Activated CD8-positive, alpha-beta memory T cell treated with anti-CD3 and anti-CD28 coated beads for 48 hours (primary cell): ENCODE data around the gene ZNF367.

Experiments
- DNase-seq, 3 experiments: peaks; one replicate each; pipeline ENCODE4 v3.0.0-alpha.2; 2020; ENCODE audit warnings: low read depth in 2 of 3, low spot score in 2 of 3

ZNF367 gene

DNA sequence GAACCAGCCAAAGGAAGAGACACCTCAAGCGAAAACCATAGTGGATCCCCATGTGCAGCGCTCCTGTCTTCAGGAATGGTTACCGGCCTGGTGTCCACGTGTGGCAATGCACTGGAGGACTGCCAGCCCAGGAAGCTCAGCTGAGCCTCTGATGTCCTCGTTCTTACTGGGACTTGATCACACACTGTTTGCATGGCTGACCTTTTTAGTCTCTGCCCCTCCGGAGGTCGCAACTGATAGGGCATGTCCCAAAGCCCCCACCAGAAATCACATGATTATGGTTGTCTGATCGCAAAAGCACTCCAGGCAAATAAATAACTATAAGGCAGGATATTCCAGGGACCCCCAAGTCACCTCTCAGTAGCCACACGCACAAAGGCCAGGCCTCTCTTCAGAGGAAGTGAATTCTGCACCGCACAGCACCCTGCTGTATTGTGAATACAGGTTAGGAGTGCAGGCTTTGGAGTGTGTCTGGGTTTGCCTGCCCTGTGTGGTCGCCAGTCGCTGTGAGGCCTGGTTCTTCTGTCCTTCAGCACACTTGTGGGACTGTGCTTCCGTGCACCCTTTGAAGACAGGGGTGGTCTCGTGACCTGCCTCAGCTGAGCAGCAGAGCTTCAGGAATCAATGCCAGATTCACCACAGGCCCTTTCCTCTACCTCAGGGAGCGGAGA is 18.4 kb upstream of the ZNF367 start:
- DNase-seq, result no peak

DNA sequence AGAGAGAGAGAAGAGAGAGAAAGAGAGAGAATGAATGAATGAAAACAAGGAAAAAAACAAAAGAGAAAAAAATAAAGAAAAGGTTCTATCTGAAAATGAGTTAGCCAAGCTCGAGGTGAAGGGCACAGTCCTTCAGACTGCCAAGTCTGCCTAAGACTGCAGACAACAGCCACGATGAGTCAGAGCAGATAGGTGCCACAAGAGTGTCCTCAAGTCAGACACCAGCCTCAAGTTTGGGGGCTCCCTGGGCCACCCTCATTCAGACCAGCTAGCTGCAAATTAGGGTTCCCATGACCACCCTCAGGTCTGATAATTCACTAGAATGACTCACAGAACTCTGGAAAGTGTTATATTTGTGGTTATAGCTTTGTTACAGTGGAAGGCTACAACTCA is 17.9 kb upstream of the ZNF367 start:
- no peak for DNase-seq

DNA sequence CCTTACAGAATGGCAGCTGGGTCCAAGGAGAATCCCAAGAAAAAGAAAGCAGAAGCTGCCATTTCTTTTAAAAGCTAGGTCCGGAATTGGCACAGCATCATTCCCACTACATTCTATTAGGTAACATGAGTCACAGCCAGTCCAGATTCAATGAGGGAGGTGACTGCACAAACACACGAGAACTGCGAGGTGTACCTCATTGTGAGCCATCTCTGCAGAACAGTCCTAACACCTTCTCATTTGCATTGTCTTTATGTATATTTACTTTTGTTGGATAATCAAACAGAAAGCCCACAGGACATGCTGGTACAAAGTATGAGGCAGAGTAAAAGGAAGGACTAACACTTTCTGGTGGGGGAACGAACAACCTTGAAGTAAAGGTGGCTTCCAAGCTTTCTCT is 17.2 kb upstream of the ZNF367 start:
- DNase-seq, result no peak

DNA sequence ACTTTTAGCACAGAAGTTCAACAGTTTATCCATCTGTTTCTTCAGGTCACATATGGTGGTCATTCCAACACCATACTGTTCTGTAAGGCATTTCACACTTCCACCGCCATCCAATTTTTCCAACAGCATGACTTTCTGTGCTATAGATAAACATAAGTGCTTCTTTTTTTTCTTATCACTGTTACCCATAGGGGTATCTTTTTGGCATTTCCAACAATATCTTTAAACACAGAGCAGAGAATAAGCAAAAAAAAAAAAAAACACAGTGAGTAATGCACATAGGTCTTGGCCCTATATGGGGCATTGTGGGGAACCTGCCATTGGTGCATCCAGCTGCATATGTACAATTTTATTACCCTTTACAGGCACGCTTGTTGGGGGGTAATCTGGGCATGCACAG is 12.2 kb upstream of the ZNF367 start:
- no peak for DNase-seq

DNA sequence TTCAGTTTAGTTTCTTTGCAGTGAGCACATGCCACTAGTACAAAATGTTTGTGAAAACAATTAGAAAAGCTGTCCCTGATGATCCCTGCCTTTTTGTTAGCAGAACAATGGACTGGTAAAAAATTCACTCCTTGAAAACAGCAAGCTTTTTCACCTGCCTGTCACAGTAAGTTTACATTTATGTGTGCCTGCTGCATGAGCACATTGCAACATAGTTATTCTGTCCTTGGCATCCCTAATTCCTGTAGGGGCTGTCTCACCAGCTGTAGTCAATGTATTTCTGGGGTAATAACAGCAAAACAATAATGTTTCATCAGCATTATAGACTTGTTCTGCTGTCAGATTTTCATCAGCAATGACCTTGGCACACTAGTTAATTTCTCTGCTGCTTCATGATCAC is 11.6 kb upstream of the ZNF367 start:
- DNase-seq, result no peak

DNA sequence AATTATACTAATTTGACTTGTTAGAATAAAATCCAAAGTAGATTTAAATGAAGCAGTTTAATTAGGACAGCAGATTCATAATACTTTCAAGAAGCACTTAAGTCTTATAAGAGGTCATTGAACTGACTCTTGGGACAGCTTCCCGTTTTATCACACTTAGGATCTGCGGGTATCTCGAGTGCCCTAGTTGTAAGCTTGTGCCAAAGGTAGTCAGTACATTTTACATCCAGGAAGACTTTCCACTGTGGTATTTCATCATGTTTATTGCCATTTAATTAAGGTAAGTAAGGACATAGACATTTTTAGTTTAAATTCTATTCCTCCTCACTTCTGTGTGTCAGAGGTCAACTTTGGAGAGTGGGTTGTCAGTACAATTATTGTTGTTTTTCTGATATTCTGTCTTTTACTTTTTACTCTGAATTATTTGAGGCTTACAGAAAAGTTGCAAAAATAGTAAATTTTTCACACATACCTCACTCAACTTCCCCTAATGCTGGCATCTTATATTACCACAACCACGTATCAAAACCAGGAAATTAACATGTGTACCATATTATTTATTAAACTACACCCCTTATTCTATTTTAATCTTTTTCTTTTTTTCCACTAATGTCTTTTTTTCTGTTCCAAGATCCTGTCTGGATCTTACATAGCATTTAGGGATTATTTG is 7.5 kb upstream of the ZNF367 start:
- no peak for DNase-seq

DNA sequence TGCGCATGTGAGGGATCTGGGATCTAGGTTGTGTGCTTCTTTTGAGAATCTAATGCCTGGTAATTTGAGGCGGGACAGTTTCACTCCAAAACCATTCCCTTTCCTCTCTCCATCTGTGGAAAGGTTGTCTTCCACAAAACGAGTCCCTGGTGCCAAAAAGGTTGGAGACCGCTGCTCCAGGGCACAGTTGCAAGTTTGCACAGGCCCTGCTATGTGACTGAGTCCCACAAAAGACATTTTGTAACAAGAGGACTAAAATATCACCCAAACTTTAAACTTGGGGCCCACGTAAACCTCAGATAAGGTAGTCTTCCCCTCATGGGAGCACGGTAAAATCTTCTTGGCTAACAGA is 5.8 kb upstream of the ZNF367 start:
- no peak for DNase-seq

DNA sequence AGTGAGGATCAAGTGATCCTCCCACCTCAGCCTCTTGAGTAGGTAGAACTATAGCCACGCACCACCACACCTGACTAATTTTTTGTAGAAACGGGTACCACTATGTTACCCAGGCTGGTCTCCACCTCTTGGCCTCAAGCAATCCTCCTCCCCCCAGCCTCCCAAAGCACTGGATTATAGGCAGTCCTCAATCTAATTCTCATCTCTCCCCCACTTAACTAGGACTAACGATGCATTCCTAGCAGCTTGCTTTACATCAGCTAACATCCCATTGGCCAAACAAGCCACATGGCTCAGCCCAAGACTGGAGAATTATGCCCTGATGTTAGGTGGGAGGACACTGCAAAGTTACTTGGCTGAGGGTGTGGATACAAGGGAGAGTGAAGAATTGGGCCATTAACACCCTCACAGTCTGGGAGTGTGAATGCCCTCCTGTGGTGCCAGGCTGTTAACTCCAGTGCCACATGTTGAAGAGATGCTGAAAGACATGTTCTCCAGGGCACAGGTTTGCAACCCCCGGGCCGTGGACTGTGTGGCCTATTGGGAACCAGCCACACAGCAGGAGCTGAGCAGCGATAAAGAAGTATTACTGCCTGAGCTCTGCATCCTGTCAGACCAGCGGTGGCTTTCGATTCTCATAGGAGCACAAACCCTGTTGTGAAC is 5.3 kb upstream of the ZNF367 start:
- no peak for DNase-seq

DNA sequence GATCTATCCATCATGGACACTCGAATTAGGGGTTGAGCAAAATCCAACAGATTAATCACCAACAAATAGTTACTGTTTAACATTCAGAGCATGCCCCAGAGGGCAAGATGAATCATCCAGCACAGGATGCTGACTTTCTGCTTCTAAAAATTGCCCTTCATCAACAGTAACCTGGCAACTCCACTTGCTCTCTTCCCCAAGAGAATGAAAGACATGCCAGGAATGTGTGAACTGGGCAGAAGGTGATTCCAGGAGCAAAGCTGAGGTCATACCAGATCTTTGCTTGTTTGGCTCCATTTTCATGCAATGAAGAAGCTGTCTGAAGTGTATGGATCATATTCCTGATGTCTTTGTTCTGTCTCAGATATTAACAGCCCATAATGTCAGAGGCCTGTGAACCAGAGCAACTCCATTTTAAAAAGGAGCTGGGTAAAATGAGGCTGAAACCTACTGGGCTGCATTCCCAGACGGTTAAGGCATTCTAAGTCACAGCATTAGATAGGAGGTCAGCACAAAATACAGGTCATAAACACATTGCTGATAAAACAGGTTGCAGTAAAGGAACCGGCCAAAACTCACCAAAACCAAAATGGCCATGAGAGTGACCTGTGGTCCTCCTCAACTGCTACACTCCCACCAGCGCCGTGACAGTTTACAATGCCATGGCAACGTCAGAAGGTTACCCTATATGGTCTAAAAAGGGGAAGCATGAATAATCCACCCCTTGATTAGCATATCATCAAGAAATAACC is 2.5 kb upstream of the ZNF367 start:
- DNase-seq, result no peak

DNA sequence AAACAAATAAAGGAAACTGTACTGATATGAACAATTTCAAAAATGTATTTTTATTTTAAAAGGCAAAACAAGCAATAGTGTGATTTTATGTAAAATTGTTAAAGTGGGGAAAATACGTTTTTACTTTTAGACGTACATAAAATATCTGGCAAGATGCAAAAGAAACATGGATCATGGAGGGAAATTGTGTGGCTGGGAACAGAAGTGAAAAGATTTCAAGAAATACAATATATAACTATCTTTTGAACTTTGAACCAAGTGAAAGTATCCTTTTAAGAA is 1.5 kb upstream of the ZNF367 start:
- DNase-seq, result no peak

DNA sequence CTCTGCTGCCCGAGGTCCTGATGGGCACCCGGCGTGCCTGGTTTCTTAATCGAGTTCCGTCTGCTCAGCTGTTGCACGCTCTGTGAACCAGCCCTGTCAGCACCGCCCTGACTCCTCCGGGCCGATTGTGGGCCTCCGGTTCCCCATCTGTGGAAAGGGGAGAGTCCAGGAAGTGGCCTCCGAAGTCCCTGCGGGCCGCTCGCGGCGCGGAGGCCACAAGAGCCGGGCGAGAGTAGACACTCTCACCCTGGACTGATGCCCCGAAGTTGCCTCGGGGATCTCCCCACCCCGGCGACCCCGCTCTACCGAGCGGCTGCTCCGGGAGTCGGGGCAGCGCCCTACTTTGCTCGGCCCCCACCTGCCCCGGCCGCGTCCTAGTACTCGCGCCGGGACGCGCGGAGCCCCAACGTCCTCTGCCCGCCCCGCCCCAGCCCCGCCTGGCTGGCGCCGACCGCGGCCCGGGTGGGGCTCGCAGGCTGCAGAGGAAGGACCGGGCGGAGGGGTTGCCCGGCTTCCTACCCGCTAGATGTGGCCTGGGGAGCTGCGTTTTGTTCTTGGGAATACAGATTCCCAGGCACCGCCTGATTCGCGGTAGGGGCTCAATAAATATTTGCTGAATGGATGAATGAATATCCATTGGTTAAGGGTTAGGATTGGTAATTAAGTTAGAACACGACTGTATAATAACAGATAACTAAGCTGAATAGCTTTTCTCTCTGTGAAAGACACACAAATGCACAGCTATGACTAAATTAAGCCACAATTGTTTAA is 935 bp upstream of the ZNF367 start:
- peak in 2 of 3 experiments; percentile 39 to 54 for DNase-seq

DNA sequence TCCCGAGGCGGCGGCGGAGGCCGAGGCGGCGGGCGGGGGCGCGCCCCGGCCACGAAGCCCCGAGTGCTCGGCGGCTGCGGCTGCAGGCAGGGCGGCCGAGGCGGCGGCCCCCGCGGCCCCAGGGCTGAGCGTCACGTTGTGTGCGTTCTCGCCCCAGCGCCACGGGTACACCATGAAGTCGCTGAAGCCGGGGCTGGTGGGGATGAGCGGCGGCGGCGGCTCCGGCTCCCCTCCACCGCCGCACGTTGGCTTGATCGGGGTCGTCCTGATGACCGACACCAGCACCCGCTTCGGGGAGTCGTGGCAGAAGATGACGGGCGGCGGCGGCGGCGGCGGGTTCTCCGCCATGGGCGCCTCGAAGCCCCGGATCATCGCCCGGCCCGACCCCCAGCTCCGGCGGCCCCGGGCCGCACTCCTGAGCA is 498 bp downstream of the ZNF367 start:
- DNase-seq, result peak in 2 of 3 experiments; percentile 20 to 34

DNA sequence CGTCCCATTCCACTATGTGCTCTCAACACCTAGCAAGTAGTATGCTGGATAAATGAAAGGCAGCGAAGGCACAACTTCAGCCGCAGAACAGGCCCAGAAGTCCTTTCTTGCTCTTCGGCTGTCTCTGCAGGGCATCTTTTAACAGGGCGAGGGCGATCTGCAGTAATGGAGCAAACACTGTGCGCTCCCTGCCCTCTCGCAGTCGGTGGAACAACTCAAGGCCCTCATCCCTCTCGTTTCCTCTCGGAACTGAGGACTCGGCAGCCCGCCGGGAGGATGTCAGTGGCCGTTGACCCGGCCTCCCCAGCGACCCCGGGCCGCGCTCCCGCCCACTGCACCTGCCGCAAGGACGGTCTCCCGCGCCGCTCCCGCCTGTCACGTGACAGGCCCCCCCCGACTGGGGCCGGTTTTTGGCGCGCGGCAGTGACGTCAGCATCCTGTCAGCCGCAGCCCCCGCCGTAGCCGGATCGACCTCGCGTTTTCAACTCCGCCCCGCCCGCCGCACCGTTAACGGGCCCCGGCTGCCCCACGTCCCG is 1.1 kb downstream of the ZNF367 start:
- peak; percentile 81 to 91 (median 81) for DNase-seq

DNA sequence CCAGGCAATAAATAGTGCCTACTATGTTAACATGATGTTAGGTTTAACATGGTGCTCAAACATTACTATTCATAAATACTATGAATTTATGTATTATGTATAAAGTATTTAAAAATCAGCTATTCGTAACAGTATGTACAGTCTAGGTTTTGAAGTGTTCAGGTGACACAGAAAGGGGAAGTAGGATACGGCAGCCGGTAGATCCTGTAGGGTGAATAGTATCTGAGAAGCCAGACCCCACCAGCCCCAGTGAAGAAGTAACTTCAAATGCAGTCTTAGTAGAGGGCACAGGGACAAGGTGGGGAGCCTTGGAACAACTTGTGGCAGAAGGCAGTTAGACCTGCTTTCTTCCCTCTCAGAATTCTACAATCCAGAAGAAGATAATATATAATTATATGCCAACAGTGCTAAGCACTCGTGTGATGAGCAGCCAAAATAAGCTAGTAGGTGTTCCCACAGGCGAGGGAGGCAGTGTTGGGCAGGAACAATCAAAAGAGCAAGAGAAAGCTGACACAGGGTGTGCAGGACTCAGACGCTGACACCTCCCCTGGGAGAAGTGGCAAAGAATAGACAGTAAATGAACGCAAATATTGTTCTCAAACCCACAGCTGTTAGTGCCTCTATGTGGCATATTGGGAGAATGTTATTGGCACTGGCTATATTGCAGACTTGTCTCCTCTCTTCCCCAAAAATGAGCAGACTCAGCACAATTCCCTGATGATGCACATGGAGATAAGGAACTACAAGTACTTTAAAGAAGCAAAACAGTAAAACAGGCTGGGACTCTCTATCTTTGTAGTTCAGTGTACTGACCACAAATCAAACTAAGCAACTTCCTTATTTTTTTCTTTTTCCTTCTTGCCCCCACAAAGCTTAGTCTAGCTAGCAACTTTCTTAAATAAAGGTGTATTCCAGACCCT is 4.6 kb downstream of the ZNF367 start:
- DNase-seq, result no peak

DNA sequence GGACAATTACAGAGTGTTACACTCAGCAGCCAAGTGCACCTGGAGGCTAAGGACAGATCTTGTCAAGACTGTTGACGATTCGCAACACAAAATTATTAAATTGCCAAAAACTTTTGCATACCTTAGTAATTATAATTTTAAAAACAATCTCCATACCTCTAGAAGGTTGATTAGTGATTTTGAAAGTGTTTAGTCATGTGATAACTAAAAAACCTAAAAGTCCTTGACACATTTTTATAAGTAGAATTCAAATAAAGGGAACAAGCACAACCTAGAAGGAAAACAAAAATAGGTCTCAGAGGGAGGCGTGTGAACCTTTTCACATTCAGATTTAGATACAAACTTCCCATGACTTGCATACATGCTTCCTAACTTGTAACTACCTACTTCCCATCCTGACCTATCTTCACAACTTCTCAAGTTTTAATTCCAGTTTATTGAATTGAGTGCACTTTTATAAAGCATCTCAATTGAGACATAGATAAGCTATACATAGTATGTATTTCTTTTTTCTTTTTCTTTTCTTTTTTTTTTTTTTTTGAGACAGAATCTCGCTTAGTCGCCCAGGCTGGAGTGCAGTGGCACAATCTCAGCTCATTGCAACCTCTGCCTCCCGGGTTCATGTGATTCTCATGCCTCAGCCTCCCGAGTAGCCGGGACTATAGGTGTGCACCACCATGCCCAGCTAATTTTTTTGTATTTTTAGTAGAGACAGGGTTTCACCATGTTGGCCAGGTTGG is 5.8 kb downstream of the ZNF367 start:
- DNase-seq, result no peak

DNA sequence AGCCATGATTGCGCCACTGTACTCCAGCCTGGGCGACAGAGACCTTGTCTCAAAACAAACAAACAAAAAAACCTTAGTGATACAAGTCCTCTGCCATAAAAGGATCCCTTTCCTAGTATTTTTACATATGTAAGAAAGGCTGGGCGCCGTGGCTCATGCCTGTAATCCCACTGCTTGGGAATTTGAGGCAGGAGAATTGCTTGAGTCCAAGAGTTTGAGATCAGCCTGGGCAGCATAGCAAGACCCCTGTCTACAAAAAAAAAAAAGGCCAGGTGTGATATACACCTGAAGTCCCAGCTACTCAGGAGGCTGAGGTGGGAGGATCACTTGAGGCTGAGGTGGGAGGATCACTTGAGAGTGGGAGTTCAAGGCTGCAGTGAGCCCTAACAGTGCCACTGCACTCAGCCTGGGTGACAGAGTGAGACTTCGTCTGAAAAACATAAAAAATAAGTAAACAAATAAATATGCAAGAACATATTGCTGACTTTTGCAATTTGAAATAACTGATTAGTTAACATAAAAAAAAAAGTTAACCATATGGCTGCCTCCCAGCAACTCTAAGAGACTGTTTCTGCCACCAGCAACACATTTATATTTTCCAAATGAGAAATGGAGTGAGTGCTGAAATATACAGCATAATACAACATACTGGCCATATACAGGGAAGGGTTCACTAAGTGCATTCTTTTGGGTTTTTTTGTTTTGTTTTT is 6.9 kb downstream of the ZNF367 start:
- DNase-seq, result no peak

DNA sequence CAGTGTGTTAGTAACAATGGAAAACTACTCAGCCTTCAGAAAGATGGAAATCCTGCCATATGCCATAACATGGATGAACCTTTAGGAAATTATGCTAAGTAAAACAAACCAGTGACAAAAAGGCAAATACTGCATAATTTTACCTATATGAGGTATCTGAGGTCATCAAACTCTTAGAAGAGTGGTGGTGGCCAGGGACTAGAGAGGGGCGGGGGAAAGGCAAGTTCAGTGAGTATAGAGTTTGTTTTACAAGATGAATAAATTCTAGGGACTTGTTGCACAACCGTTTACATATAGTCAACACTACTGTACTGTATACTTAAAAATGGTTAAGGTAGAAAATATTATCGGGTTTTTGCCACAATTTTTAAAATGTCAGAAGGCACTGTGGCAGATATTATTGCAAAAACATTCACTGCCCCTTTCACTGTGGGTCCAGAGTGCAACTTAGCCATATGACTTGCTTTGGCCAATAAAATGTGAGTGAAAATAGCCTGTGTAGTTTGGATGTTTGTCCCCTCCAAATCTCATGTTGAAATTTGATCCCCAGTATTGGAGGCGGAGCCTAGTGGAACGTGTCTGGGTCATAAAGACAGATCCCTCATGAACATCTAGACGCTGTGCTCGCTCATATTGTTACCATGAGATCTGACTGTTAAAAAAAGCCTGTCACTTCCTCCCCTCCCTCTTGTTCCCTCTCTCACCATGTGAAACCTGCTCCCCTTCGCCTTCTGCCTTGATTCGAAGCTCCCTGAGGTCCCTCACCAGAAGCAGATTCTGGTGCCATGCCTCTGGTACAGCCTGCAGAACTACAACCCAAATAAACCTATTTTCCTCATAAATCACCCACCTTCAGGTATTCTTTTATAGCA is 9.5 kb downstream of the ZNF367 start:
- DNase-seq, result no peak
